ENCODE data around the gene TSPEAR. TPM values are rescaled to one million over a fixed set of nuclear protein-coding genes. Genes with fewer than 3 reads are reported as not detected.

Gene TSPEAR
- total RNA-seq, 1 experiment from 2014 or later, result 2.1 TPM

DNA sequence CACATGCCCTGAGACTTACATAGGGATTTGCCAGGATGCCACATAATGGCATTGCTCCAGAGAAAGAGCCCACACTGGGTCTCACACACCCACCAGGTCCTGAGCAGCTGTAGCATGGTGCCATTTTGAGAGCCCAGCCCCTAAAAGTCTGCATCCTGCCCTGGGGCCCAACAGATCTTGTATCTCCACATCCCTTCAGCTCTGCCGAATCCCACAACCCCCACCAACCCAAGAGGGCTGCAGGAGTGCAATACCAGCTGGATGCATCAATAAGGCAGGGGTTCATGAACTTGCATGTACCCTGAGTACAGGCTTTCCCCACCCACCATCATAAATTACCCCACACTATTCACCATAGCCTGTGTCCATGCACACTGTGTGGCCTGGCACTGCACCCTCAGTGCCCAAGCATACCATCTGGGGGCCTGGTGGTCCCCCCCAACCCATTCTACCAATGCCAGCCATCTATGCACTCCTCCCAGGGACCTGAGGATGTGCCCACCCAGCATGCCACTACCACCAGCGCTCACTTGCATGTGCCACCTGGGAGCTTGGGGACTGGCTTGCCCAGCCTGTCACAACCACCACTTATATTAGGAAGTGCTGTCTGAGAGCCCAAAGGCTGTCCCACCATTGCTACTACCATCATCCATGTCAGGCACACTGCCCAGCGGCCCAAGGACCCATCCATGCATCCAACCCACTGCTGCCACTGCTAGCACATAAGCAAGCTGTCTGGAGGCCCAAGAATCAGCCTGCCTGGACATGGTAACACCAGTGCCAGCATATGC lies 40.5 kb downstream of the TSPEAR start:
- peaks cover 54% of the 10 kb centered on the region for H3K9me3 Mint-ChIP-seq
- DNase-seq (ENCODE audit: low spot score) (no peak), ATAC-seq (no peak)
- H3K27ac Mint-ChIP-seq, result no peak overlapping the region
- H3K4me3 Mint-ChIP-seq, result no peak overlapping the region
- peaks cover 3% of the 10 kb centered on the region; the same call in 1 of the 2 replicates for H3K4me1 Mint-ChIP-seq
- peaks cover 2% of the 10 kb centered on the region for H3K27me3 Mint-ChIP-seq (ENCODE audit: low read depth)
- ChIA-PET CTCF (no interaction called here), POLR2A (no interaction called here)
- TF ChIP-seq ETV6 (CRISPR knock-in tag; IDR thresholded peaks at IDR 0.05), result no peak
- TF ChIP-seq, protein P1, sequence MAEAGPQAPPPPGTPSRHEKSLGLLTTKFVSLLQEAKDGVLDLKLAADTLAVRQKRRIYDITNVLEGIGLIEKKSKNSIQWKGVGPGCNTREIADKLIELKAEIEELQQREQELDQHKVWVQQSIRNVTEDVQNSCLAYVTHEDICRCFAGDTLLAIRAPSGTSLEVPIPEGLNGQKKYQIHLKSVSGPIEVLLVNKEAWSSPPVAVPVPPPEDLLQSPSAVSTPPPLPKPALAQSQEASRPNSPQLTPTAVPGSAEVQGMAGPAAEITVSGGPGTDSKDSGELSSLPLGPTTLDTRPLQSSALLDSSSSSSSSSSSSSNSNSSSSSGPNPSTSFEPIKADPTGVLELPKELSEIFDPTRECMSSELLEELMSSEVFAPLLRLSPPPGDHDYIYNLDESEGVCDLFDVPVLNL (CRISPR knock-in tag; IDR thresholded peaks at IDR 0.05; ENCODE audit: borderline replicate concordance, low read depth), result no peak
- TF ChIP-seq, protein P2, sequence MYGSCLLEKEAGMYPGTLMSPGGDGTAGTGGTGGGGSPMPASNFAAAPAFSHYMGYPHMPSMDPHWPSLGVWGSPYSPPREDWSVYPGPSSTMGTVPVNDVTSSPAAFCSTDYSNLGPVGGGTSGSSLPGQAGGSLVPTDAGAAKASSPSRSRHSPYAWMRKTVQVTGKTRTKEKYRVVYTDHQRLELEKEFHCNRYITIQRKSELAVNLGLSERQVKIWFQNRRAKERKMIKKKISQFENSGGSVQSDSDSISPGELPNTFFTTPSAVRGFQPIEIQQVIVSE (CRISPR knock-in tag; IDR thresholded peaks at IDR 0.05; ENCODE audit: borderline replicate concordance), result no peak
- TF ChIP-seq, protein P3, sequence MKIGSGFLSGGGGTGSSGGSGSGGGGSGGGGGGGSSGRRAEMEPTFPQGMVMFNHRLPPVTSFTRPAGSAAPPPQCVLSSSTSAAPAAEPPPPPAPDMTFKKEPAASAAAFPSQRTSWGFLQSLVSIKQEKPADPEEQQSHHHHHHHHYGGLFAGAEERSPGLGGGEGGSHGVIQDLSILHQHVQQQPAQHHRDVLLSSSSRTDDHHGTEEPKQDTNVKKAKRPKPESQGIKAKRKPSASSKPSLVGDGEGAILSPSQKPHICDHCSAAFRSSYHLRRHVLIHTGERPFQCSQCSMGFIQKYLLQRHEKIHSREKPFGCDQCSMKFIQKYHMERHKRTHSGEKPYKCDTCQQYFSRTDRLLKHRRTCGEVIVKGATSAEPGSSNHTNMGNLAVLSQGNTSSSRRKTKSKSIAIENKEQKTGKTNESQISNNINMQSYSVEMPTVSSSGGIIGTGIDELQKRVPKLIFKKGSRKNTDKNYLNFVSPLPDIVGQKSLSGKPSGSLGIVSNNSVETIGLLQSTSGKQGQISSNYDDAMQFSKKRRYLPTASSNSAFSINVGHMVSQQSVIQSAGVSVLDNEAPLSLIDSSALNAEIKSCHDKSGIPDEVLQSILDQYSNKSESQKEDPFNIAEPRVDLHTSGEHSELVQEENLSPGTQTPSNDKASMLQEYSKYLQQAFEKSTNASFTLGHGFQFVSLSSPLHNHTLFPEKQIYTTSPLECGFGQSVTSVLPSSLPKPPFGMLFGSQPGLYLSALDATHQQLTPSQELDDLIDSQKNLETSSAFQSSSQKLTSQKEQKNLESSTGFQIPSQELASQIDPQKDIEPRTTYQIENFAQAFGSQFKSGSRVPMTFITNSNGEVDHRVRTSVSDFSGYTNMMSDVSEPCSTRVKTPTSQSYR (CRISPR knock-in tag; IDR thresholded peaks at IDR 0.05), result no peak
- TF ChIP-seq, protein P4, sequence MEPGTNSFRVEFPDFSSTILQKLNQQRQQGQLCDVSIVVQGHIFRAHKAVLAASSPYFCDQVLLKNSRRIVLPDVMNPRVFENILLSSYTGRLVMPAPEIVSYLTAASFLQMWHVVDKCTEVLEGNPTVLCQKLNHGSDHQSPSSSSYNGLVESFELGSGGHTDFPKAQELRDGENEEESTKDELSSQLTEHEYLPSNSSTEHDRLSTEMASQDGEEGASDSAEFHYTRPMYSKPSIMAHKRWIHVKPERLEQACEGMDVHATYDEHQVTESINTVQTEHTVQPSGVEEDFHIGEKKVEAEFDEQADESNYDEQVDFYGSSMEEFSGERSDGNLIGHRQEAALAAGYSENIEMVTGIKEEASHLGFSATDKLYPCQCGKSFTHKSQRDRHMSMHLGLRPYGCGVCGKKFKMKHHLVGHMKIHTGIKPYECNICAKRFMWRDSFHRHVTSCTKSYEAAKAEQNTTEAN (CRISPR knock-in tag; IDR thresholded peaks at IDR 0.05), result no peak
- no peak for TF ChIP-seq TP53 (CRISPR knock-in tag; IDR thresholded peaks at IDR 0.05)
- TF ChIP-seq, protein P5, sequence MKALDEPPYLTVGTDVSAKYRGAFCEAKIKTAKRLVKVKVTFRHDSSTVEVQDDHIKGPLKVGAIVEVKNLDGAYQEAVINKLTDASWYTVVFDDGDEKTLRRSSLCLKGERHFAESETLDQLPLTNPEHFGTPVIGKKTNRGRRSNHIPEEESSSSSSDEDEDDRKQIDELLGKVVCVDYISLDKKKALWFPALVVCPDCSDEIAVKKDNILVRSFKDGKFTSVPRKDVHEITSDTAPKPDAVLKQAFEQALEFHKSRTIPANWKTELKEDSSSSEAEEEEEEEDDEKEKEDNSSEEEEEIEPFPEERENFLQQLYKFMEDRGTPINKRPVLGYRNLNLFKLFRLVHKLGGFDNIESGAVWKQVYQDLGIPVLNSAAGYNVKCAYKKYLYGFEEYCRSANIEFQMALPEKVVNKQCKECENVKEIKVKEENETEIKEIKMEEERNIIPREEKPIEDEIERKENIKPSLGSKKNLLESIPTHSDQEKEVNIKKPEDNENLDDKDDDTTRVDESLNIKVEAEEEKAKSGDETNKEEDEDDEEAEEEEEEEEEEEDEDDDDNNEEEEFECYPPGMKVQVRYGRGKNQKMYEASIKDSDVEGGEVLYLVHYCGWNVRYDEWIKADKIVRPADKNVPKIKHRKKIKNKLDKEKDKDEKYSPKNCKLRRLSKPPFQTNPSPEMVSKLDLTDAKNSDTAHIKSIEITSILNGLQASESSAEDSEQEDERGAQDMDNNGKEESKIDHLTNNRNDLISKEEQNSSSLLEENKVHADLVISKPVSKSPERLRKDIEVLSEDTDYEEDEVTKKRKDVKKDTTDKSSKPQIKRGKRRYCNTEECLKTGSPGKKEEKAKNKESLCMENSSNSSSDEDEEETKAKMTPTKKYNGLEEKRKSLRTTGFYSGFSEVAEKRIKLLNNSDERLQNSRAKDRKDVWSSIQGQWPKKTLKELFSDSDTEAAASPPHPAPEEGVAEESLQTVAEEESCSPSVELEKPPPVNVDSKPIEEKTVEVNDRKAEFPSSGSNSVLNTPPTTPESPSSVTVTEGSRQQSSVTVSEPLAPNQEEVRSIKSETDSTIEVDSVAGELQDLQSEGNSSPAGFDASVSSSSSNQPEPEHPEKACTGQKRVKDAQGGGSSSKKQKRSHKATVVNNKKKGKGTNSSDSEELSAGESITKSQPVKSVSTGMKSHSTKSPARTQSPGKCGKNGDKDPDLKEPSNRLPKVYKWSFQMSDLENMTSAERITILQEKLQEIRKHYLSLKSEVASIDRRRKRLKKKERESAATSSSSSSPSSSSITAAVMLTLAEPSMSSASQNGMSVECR (CRISPR knock-in tag; IDR thresholded peaks at IDR 0.05; ENCODE audit: borderline replicate concordance), result no peak
- no peak for TF ChIP-seq ZNF263 (CRISPR knock-in tag; IDR thresholded peaks at IDR 0.05; ENCODE audit: low read depth)
- no peak for TF ChIP-seq ZNF396 (CRISPR knock-in tag; IDR thresholded peaks at IDR 0.05; ENCODE audit: borderline replicate concordance)
- peaks cover 47% of the 10 kb centered on the region for H3K36me3 Mint-ChIP-seq

DNA sequence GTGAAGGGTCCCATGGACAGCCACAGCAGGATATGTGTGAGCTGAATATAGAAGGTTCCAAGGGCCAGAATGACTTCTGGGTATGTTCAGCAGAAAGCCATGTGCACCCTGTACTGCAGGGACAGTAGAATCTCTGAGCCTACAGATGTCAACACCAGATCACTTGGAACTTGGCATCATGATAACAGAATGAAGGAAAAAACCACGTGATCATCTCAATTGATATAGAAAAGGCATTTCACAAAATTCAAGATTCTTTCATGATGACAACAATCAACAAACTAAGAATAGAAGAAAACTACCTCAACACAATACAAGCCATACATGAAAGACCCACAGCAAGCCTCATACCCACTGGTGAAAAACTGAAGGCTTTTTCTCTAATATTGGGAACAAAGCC lies 43.8 kb downstream of the TSPEAR start:
- Mint-ChIP-seq H3K27ac (no peak overlapping the region), H3K4me3 (no peak overlapping the region), H3K27me3 (ENCODE audit: low read depth) (peaks cover 2% of the 10 kb centered on the region; the same call in 1 of the 2 replicates), H3K4me1 (peaks cover under 1% of the 10 kb centered on the region; the same call in 1 of the 2 replicates), H3K36me3 (peaks cover 43% of the 10 kb centered on the region), H3K9me3 (peaks cover 40% of the 10 kb centered on the region)
- ATAC-seq (no peak), DNase-seq (ENCODE audit: low spot score) (no peak)
- CTCF ChIA-PET, result no interaction called here
- POLR2A ChIA-PET, result interaction anchor here (0.5 kb wide), 1 partner anchor 21 kb away, joined by 3 read pairs; the partner anchor contains the start of gene KRTAP10-11
- TF ChIP-seq ZNF396 (CRISPR knock-in tag; IDR thresholded peaks at IDR 0.05; ENCODE audit: borderline replicate concordance), result no peak
